Occipital lobe (tissue), 2 donors: ENCODE data around the gene AK1. TPM values are rescaled to one million over a fixed set of nuclear protein-coding genes. Genes with fewer than 3 reads are reported as not detected.

Experiments used
- DNase-seq: peaks from one replicate; lab custom pipeline; 2025; lab: John Stamatoyannopoulos, UW
- total RNA-seq: library from RNA; depleted of rRNA; stranded (reverse); fragments of >200 nt; gene quantifications from one replicate; pipeline ENCODE4 v1.2.3, GENCODE V29; 2014

AK1 gene
- total RNA-seq, 1 donor from 2014 or later: 28.4 TPM

- DNase-seq: no peak
Observed at GRCh38 chr9:127868278-127868902, 9.1 kb downstream of the AK1 start.

- DNase-seq: no peak
Observed at GRCh38 chr9:127867356-127868277, 9.9 kb downstream of the AK1 start.

- no peak for DNase-seq
Observed at GRCh38 chr9:127866535-127866934, 10.9 kb downstream of the AK1 start.

GRCh38 chr9:127865645-127866464 lies 11.6 kb downstream of the AK1 start:
- DNase-seq: no peak

GRCh38 chr9:127863191-127863621 lies 14.3 kb downstream of the AK1 start:
- DNase-seq: no peak

- peak; percentile 32 for DNase-seq
Observed at GRCh38 chr9:127862075-127863011, 15.1 kb downstream of the AK1 start.

- DNase-seq: no peak
Observed at GRCh38 chr9:127860779-127861178, 16.7 kb downstream of the AK1 start.

GRCh38 chr9:127860260-127860659 lies 17.2 kb downstream of the AK1 start:
- no peak for DNase-seq

- DNase-seq: no peak
Observed at GRCh38 chr9:127858041-127858512, 19.4 kb downstream of the AK1 start.

- DNase-seq: no peak
Observed at GRCh38 chr9:127857278-127857677, 20.2 kb downstream of the AK1 start.

GRCh38 chr9:127856729-127857116 lies 20.8 kb downstream of the AK1 start:
- no peak for DNase-seq

GRCh38 chr9:127856094-127856728 lies 21.3 kb downstream of the AK1 start:
- DNase-seq: no peak

GRCh38 chr9:127855522-127855921 lies 22.0 kb downstream of the AK1 start:
- DNase-seq: no peak

- no peak for DNase-seq
Observed at GRCh38 chr9:127854960-127855359, 22.5 kb downstream of the AK1 start.

- no peak for DNase-seq
Observed at GRCh38 chr9:127854184-127854806, 23.2 kb downstream of the AK1 start, which contains the start of gene ENG. Gene ENG (minus strand): TSS chr9:127854658. CDS start chr9:127854355, 303 bp downstream.

- no peak for DNase-seq
Observed at GRCh38 chr9:127853312-127854183, 23.9 kb downstream of the AK1 start.

- no peak for DNase-seq
Observed at GRCh38 chr9:127852829-127853228, 24.6 kb downstream of the AK1 start.

GRCh38 chr9:127850286-127850830 lies 27.1 kb downstream of the AK1 start:
- no peak for DNase-seq
